ENCODE measurements around the gene TAGLN2.

Gene TAGLN2

DNA sequence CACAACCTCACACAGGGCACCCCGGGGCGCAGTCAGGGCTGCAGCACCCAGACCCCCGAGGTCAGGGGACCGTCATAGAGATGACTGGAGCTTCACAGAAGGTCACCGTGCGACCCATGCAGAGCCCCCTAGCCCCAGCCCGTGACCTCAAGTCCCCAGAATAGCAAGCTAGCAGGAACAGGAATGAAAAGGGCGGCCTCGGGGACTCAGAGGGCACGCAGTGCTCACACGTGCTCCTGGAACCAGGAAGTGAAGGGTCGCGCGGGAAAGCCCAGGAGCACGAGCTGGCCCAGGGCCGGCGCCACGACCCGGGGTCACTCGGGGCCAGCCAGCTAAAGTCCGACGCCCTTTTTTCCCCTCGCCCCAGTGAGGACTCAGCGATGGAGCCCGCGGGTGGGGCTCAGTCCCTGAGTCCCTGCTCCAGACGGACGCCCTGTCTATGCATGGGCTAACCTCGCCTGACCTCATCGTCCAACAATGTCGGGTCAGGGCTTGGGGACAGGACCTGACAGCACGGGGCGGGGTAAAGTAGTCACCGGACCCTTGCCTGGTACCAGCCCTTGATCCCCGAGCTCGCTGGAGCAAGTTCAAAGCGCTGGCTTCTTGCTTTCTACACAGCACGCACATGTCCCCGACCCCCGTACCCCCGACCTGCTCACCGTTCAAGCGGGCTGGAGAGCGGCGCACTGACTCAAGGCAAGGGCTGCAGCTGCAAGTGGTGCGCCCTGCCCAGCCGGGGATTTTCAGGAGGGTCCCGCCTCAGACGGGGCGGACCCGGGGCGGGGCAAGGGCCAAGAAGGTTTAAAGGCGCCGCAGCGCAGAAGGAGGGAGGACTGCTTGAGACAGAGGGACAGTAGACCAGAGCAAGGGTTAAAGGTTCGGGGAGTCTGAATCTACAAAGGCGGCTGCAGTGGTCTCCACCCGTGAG is at the start of gene TAGLN2:
TAGLN2 (minus strand) TSS at position 717 of the 928 bp plus-strand sequence. CDS start 4,998 bp downstream, outside the sequence.
- peak; percentile 94 for DNase-seq (ENCODE audit: low spot score)

DNA sequence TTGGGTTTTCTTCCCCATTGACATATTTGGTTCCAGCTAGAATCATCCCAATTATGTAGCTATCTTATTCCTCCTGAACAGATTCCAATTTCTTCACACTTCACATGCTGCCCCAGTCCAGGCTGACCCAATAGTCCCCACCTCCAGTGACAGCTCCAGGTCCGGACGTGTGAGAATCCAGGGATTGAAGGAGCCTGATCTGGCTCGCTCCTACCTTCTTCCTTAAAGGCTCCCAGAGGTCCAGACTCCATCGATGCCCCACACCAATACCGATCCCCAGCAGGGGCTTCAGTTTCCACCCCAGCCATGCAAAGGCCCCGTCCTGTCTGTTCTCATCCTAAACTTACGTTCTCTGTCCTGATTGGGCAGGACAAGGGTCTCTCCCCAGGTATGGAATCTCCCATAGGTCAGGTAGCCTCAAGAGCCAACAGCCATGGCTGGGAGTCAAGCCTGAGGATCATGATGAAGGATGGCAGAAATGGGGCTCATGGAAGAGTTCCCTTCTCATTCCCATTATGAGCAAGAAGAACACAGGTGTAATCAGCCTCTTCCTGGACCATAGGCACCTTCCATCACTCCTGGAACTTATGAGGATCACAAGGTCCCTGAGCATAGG is 49.2 kb upstream of the TAGLN2 start:
- DNase-seq (ENCODE audit: low spot score) = no peak

DNA sequence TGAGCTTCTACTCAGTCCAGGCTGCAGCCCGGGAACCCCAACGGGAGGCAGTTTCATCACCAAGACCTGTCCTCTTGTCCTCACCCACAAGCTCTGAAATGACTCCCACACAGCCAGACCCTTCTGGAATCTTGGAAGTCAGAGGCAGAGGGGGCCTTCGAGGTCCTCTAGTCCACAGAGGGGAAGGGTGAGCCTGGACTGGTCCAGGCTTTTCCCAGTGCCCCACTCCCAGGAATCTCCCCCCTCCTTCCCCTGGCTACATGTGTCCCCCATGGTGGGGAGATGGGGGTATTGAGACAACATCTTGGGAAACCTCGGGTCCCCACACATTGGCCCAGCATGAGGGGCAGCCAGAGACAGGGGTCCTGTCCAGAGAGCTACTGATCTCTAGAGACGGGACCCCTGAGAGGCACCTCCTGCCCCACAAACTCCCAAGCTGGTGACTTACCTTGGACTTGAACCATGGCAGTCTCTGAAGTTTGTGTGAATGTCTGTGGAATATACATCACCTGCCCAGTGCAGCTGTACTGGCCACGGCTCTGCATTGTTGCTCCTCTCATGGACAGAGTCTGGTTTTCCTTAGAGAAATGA is 48.1 kb upstream of the TAGLN2 start:
- DNase-seq (ENCODE audit: low spot score) = no peak

DNA sequence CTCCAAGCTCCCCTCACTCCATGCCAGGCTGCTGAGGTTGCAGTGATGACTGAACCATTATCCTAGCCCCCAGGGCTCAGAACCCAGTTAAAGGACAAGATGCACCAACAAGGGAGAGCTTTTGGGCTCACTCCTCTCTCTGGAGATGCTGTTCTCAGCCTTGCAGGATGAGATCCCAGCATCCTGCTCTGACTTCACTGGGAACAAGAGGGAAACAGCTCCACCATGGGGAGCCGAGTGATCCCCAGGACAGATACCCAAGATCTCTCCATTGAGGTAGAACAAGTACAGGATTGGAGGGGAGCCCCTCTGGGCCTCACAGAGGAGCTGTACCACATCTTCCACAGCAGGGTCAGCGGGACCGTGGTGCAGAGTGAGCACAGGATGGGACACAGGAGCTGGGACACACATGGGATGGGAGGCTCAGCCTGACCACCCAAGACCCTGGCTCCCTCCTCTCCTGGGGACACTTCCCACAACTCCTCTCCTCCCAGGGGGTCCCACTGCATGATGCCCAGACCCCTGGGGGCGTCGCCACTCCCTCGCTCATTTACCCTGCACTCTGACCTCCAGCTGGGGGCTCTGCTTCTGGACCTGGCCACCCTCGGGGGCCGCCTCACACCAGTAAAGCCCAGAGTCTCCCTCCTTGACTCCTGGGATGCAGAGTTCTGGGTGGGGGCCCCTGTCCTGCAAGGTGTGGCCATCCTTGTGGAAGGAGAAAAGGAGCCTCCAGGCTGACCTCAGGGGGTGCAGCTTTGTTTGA is 47.3 kb upstream of the TAGLN2 start:
- DNase-seq (ENCODE audit: low spot score) = no peak

DNA sequence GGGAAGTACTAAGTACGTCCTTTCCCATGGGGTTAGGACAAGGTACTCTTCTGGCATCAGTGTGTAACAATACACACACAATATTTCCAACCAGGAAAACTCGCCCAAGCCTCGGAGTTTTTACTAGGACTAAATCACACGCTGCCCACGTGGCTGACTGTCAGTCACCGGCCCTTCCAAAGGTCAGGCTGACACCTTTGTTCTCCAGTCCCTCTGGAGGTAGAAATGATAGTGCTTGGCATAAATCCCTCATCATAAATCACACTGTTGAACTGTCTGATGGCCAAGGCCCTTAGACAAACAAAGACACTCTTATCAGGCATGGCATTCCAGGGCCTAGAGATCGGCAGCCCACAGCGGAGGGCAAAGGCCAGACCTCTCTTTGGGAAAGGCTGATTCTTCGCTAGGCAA is 45.6 kb upstream of the TAGLN2 start:
- no peak for DNase-seq (ENCODE audit: low spot score)

DNA sequence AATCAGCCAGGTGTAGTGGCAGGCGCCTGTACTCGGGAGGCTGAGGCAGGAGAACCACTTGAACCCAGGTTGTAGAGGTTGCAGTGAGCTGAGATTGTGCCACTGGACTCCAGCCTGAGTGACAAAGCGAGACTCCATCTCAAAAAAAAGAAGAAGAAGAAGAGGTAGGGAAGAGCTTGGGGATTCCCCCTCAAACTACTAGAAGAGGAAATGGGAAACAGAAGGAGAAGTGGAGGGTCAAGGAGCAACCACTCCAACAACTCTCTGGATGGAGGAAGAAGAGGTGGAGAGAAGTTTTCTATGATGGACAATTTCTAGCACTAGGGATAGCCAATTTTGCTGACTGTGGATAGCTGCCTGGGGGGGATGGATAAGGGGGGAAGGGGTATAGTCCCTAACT is 43.6 kb upstream of the TAGLN2 start:
- no peak for DNase-seq (ENCODE audit: low spot score)

DNA sequence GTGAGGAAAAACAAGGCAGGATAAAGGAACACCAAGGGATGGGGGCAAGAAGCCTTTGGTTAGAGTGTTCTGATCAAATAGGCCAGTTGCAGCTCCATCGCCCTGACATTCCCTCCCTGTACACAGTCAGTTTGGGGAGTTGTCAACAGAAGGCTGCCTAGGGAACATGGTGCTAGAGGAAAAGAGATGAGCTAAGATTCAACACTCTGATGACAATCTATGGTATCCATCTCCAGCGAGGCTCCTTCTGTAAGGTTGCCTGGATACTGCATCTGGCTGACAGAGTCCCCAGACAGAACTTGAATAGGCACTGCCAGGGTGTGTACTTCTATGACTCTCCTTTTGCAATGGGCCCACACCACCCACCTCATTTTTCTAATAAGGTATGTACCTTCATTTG is 40.0 kb upstream of the TAGLN2 start:
- no peak for DNase-seq (ENCODE audit: low spot score)

DNA sequence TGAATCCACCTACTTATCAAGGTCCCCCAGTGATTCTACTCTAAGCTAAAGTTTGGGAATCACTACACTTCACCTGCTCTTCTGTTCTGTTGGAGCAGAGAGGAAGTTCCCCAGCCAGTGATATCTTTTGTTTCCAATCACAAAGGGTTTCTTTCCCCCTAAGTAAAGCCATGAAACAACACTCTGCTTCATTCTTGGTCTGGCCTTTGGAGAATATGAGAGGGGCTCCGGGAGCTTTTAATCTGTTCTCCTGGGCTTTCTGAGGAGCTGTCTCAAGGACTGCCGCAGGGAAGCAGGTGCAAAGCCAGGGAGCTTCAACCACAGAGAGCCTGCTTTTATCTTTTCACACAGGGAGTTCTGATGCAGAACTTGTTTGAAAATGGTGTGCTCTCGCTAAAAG is 38.8 kb upstream of the TAGLN2 start:
- no peak for DNase-seq (ENCODE audit: low spot score)

DNA sequence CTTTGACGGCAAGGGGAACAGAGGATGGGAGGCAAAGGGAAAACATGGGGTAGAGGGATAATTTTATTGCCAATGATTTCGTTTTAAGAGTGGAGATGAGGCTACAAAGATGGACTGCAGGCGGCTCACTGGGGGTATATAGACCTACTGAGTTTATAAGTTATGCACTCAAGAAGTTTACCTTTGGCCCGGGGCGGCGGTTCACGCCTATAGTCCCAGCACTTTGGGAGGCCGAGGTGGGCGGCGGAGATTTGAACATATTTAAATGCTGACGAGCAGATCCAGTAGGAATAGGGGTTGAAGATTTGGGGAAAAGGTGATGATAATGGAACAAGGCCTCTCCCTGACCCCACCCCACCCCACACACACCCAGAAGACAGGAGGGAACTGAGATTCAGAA is 36.9 kb upstream of the TAGLN2 start:
- DNase-seq (ENCODE audit: low spot score) = no peak

DNA sequence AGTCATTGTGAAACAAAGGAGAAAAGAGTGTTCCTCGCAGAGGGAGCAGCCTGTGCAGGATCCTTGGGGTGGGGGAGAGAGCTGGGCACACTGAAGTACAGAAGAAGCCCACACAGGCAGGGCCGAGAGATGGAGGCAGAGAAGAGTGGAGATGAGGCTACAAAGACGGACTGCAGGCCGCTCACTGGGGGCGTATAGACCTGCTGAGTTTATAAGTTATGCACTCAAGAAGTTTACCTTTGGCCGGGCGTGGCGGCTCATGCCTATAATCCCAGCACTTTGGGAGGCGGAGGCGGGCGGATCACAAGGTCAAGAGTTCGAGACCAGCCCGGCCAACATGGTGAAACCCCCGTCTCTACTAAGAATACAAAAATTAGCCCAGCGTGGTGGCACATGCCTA is 36.3 kb upstream of the TAGLN2 start:
- no peak for DNase-seq (ENCODE audit: low spot score)

DNA sequence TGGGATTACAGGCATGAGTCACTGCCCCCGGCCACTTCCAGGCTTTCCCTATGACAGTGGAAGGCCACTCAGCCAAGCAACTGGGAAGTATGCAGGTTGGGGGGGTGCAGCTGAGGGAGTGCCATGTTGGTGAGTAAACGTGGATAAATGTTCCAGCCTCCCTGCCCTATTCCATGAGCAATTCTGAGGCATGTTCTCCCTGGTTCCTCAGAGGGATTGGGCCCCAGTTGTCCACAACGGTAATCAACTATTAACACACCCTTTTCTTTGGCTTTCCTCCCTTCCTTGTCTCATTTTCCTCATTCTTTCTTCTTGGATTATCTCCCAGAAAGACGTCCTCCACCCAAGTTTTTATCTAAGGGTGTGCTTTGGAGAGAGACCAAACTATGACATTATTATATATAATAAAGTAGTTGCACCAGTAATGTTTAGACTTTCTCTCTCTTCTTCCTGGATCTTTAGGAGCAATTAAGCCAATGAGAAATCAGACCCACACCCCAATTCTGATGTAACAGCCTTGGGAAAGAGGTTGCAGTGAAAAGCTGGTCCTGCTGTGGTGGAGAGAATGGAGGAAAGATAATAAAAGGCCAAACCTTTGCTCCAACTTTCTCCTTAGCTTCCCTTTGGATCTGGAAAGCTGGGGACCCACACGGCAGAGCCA is 35.5 kb upstream of the TAGLN2 start:
- peak; percentile 94 for DNase-seq (ENCODE audit: low spot score)

DNA sequence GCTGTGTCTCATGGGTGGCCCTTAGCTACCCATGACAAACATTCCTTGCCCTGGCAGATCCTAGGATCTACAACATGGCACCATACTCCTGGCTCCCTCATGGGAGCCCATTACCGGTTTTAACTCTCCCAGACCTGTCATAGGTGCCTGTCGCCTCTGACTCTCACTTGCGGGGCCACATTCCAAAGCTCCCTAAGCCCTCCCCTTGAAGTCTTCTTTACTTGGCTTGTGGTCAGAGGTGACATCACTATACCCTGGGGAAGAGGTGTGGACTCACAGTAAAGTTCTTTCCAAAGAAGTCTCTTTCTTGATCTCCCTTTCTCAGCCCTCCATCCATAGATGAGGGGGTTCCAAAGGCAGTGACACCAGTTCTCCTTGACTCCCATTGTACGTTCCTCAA is 34.1 kb upstream of the TAGLN2 start:
- DNase-seq (ENCODE audit: low spot score) = no peak

DNA sequence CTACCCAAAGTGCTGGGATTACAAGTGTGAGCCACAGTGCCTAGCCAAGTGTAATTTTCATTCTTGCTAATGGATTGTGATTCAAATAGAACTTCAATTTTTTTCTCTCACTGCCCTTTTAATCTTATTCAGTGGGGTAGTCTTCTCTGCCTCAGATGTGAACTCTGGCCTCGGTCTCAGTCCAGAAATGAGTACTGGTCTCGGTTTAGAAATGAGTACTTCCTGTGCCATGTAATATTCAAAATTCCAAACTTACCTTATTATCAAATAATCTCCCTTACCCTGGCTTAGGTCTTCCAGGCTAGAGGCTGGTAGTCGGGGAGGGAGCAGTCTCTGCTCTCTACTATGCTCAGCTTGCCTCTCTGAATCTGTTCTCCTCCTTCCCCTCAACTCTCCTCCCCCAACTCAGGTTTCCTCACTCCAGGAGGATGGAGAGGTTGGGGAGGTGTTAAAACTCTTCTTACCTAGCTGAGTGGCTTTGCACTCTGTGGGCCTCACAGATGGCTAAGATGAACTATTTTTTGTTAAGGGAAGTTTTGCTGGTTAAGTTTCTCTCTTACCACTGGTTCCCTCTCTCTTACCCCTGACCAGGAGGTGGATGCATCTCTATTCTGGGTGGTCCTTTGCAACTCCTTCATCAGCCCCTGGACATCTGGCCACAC is 33.5 kb upstream of the TAGLN2 start:
- DNase-seq (ENCODE audit: low spot score) = no peak

DNA sequence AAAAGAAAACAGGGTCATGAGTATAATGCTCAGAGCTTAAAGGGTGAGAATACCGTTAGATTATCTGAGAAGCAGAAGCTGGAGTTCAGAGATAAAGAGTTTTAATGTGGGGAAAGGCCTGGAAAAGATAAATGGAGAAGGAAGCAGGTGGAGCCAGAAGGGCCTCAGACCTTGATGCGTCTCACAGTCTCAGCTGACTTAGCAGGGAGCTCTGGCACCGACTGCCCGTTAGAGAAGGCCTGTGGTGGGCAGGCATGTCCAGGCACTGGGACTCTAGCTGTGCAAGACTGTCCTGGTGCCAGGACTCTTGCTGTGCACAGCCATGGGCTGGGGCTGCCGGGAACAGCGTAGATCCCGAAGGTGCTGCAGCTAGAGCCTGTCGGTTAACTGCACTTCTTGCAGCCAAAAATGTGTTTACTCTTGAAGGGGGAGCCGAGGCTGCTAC is 32.5 kb upstream of the TAGLN2 start:
- DNase-seq (ENCODE audit: low spot score) = no peak

DNA sequence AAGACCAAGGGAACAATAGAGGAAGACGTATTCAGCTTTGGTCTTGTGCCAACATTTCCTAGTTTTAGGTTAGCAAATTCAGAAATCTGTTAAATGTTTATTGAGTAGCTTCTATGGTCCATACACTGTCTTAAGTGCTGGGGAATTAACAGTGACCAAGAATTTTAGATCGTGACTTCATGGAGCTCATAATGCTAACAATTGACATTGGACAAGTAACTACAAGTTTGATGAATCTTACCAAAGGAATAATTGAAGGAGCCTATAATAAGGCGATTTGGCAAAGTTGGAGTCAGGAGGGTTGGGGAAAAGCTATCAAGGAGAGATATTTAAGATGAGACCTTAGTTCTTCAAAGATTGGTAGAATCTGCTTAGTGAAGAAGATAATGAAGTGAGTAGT is 30.1 kb upstream of the TAGLN2 start:
- no peak for DNase-seq (ENCODE audit: low spot score)

DNA sequence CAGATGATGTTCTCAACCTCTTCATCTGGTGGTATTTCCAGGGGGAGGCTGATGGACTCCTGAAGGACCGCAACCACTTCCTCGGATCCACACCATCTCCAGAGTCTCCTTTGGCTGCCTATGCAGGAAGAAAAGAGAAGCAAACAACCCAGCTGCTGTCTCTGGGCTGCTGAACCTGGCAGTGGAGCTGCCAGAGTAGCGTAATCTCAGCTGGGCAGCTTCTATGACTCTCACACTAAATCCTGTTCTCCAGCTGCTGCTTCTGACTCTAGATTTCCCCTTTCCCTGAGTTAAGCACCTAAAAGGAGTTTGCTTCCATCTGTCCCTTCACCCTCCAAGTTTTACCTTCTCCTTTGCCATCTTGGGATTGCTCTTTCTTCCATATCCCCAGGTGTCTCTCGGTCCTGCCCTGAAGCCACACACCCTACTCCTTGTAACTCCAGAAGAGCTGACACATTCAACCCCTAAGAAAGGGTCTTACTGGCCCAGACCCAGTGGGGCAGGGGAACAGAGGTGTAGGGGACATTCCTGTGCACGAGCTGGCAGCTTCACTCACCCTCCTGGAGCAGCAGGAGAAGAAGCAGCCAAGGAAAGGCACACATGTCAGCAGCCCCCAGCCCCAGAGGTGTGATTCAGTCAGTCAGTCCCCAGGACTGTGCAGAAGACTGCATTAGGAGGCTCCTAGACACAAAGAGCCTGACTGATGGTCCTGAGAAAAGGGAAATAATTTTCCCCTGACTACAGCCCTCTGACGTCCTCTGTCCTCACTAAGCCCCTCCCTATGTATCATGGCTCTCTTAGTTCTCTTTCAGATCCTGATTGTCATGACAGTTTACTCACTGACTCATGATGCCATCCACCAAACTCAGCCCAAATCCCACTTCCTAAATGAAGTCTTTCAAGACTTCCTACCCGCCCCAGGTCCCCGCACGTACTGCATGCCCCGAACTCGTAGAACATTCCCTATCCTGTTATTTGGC is 28.5 kb upstream of the TAGLN2 start, which contains the start of gene SLAMF9:
SLAMF9 (minus strand) TSS at position 702 of the 980 bp plus-strand sequence; CDS start at position 602, 100 bp downstream.
- peak; percentile 51 for DNase-seq (ENCODE audit: low spot score)

DNA sequence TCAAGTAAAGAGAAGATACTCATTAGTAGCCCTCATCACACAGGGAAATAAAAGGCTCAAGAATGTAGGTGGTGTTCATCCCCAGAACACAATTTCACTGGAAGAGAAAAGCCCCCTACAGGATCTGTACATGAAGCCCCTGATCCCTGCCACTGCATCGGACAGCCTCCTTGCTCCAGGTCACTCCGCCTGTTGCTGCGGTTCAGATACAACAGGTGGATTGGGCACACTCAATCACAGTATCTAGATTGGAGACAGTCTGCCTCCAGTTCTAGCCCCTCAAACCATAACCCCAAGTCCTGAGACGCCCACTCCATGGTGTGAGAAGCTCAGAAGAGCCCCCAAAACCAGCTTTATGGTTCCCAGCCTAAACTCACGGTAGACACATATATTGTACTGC is 27.6 kb upstream of the TAGLN2 start:
- no peak for DNase-seq (ENCODE audit: low spot score)

DNA sequence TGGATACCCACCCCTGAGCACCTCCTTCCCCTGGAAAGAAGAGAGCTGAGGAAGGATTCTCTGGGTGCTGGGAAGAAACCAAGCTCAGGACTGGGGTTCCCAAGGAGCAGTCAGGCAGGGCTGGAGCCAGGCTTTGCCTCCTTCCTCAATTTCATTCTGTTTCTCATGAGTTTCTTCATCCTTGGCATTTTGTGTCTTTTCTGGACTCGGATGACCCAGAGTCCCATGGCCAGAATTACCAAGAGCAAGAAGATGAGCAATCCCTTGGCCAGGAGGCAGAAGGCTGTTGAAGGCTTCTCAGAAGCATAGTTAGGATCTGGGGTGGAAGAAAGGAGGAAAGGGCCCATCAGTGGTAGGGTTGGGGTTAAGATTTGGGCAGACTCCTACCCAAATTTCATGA is 26.2 kb upstream of the TAGLN2 start:
- DNase-seq (ENCODE audit: low spot score) = no peak

DNA sequence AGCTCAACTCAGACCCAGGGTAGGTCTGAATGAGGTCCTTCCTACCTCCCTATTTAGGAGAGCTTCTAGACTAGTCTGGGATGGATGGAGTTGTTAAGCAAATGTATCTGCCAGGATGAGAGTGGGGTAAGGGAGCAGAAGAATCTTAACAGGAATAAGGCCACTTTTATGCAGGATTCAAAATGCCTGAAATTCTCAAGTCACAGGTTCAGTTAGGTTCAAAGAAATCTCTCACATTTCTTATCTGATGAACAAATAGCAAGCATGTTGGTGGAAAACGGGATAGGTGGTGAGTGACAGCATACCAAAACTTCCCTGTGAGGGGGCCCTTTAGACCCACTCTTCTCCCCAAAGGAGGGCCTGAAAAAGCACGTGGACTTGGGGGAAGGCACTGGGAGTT is 25.7 kb upstream of the TAGLN2 start:
- no peak for DNase-seq (ENCODE audit: low spot score)

DNA sequence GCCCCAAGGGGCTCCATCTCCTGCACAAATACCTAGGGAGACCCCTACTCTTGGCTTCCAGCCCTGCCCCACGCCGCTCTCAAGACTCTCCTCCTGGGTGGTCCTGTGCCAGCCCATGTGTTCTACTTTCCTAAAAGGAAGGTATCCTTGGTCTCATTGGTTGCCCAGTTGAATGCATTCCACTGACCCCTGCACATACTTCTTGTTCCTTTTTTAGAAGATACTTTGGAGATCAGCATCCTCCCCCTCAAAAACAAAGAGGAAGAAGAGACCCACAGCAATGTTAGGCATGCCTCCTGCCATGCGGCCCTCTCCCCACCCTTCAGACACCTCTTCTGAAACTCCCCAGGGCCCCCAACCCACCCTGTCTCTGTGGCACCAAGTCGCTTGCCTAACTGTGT is 24.7 kb upstream of the TAGLN2 start:
- DNase-seq (ENCODE audit: low spot score) = no peak

Measured in AG08395 (cell line).